Astrocyte (in vitro differentiated cells and primary cell): Measurements from ENCODE around the gene RBCK1.

Source experiments
- EZH2 ChIP-seq: IDR thresholded peaks from 2 replicates; pipeline ENCODE4 v1.6.1; 2012; ENCODE audit warnings: mild to moderate bottlenecking, low read length, inconsistent platforms; ENCODE audit not compliant: insufficient read depth
- TF ChIP-seq, protein P1 (sequence below): IDR thresholded peaks from 2 replicates; pipeline ENCODE4 v1.5.1; 2011; ENCODE audit warnings: low read depth, mild to moderate bottlenecking, inconsistent platforms, low read length, moderate library complexity; ENCODE audit not compliant: insufficient read depth

DNA sequence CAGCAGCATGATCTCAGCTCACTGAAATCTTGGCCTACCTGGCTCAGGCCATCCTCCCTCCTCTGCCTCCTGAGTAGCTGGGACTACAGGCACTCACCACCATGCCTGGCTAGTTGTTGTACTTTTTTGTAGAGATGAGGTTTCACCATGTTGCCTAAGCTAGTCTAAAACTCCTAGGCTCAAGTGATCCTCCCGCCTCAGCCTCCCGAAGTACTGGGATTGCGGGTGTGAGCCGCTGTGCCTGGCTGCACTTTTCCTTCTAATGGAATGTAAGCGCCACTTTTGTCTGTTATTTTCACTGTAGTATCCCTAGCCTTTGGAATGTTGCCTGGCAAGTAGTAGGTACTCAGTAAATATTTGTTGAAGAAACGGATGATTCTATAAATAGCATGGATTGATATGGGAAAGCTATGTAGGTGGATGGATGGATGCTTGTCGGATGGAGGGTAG is 37.9 kb upstream of the RBCK1 start:
- TF ChIP-seq, protein P1, sequence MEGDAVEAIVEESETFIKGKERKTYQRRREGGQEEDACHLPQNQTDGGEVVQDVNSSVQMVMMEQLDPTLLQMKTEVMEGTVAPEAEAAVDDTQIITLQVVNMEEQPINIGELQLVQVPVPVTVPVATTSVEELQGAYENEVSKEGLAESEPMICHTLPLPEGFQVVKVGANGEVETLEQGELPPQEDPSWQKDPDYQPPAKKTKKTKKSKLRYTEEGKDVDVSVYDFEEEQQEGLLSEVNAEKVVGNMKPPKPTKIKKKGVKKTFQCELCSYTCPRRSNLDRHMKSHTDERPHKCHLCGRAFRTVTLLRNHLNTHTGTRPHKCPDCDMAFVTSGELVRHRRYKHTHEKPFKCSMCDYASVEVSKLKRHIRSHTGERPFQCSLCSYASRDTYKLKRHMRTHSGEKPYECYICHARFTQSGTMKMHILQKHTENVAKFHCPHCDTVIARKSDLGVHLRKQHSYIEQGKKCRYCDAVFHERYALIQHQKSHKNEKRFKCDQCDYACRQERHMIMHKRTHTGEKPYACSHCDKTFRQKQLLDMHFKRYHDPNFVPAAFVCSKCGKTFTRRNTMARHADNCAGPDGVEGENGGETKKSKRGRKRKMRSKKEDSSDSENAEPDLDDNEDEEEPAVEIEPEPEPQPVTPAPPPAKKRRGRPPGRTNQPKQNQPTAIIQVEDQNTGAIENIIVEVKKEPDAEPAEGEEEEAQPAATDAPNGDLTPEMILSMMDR = no peak
- TF ChIP-seq EZH2 = no peak
